Keratinocyte (primary cell): ENCODE results near the gene CFAP77.

Experiments
- EZH2 ChIP-seq: IDR thresholded peaks from one replicate; pipeline ENCODE4 v1.6.1; 2012; ENCODE audit warnings: inconsistent platforms, mild to moderate bottlenecking, low read length, moderate library complexity
- TF ChIP-seq, protein P1 (sequence below), 3 experiments: IDR thresholded peaks in 1 of 3; conservative IDR thresholded peaks in 1 of 3; optimal IDR thresholded peaks in 1 of 3; 2 replicates in 2 of 3; 3 replicates in 1 of 3; pipeline versions ENCODE3 to v1.5.1; 2011; ENCODE audit warnings: low read length in 3 of 3, mild to moderate bottlenecking in 3 of 3, moderate library complexity in 2 of 3, control low read depth in 1 of 3, inconsistent platforms in 1 of 3; ENCODE audit not compliant: insufficient read depth in 2 of 3; ENCODE audit errors: extremely low read depth in 1 of 3

DNA sequence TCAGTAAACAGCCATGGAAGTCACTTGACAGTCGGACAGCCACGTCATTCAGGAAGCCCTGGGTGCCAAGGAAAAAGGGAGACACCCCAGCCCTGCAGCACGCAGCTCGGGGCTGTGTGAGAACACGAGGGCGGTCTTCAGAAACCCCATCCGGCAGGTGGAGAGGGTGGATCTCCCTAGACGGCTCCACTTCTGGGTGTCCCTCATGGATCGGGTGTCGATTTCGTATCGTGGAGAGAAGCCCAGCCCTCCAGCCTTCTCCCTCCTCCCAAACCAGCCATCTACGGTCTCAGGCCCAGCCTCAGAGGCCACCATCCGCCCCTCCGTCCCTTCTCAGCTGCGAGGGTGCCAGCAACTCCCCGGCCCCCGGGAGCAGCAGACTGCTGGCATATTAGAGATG is 106.9 kb downstream of the CFAP77 start:
- TF ChIP-seq, protein P1, sequence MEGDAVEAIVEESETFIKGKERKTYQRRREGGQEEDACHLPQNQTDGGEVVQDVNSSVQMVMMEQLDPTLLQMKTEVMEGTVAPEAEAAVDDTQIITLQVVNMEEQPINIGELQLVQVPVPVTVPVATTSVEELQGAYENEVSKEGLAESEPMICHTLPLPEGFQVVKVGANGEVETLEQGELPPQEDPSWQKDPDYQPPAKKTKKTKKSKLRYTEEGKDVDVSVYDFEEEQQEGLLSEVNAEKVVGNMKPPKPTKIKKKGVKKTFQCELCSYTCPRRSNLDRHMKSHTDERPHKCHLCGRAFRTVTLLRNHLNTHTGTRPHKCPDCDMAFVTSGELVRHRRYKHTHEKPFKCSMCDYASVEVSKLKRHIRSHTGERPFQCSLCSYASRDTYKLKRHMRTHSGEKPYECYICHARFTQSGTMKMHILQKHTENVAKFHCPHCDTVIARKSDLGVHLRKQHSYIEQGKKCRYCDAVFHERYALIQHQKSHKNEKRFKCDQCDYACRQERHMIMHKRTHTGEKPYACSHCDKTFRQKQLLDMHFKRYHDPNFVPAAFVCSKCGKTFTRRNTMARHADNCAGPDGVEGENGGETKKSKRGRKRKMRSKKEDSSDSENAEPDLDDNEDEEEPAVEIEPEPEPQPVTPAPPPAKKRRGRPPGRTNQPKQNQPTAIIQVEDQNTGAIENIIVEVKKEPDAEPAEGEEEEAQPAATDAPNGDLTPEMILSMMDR (optimal IDR thresholded peaks at IDR 0.05 in 1 of 3, IDR thresholded peaks at IDR 0.05 in 1 of 3, conservative IDR thresholded peaks at IDR 0.05 in 1 of 3; ENCODE audit: extremely low read depth in 1 of 3, insufficient read depth in 2 of 3, low read length in 3 of 3): no peak
- no peak for TF ChIP-seq EZH2
